Stimulated activated memory B cell treated with anti-CD40 and anti-IgM and Interleukin-4, amounts not matched to agents 10 μg/mL and 1 μg/mL and 100 μg/mL, for 72 hours (primary cell): ENCODE results near the gene PAQR8.

ENCODE experiments used
- ATAC-seq: fragments of 150-1000 bp; cut with Tn5 transposase; 2 replicates; pipeline ENCODE4 v1.10.0; 2021
- H3K27ac Mint-ChIP-seq: one replicate; pipeline ENCODE4 v1.8.0; 2022; ENCODE audit warnings: mild to moderate bottlenecking, mixed read lengths
- H3K27me3 Mint-ChIP-seq: one replicate; pipeline ENCODE4 v1.8.0; 2022; ENCODE audit warnings: mixed read lengths
- H3K36me3 Mint-ChIP-seq: one replicate; pipeline ENCODE4 v1.8.0; 2022; ENCODE audit warnings: mixed read lengths
- H3K4me1 Mint-ChIP-seq: one replicate; pipeline ENCODE4 v1.8.0; 2022; ENCODE audit warnings: mixed read lengths
- H3K4me3 Mint-ChIP-seq: one replicate; pipeline ENCODE4 v1.8.0; 2022; ENCODE audit warnings: mild to moderate bottlenecking, moderate library complexity, mixed read lengths
- H3K9me3 Mint-ChIP-seq: one replicate; pipeline ENCODE4 v1.8.0; 2022; ENCODE audit warnings: mixed read lengths

Gene PAQR8

GRCh38 chr6:52336919-52337561, 24.9 kb upstream of the PAQR8 start:
- Mint-ChIP-seq H3K27me3 (no peaks in the 10 kb centered on the region), H3K27ac (no peak overlapping the region), H3K36me3 (no peaks in the 10 kb centered on the region), H3K4me3 (no peak overlapping the region), H3K4me1 (peaks cover 23% of the 10 kb centered on the region), H3K9me3 (no peaks in the 10 kb centered on the region)
- ATAC-seq: no peak

GRCh38 chr6:52337633-52338290, 24.2 kb upstream of the PAQR8 start:
- Mint-ChIP-seq H3K9me3 (no peaks in the 10 kb centered on the region), H3K27me3 (no peaks in the 10 kb centered on the region), H3K27ac (no peak overlapping the region), H3K4me1 (peaks cover 26% of the 10 kb centered on the region), H3K36me3 (no peaks in the 10 kb centered on the region), H3K4me3 (no peak overlapping the region)
- no peak for ATAC-seq

- no peaks in the 10 kb centered on the region for H3K27me3 Mint-ChIP-seq
- no peaks in the 10 kb centered on the region for H3K9me3 Mint-ChIP-seq
- H3K4me1 Mint-ChIP-seq: peaks cover 8% of the 10 kb centered on the region
- H3K36me3 Mint-ChIP-seq: no peaks in the 10 kb centered on the region
- ATAC-seq: no peak
- no peak overlapping the region for H3K27ac Mint-ChIP-seq
- H3K4me3 Mint-ChIP-seq: no peak overlapping the region
These were observed 21.4 kb upstream of the PAQR8 start for GRCh38 chr6:52340603-52340880.

- no peak overlapping the region for H3K27ac Mint-ChIP-seq
- ATAC-seq: no peak
- no peaks in the 10 kb centered on the region for H3K27me3 Mint-ChIP-seq
- no peaks in the 10 kb centered on the region for H3K36me3 Mint-ChIP-seq
- no peaks in the 10 kb centered on the region for H3K9me3 Mint-ChIP-seq
- peaks cover 8% of the 10 kb centered on the region for H3K4me1 Mint-ChIP-seq
- no peak overlapping the region for H3K4me3 Mint-ChIP-seq
These were observed 20.2 kb upstream of the PAQR8 start for GRCh38 chr6:52341561-52342260.

- no peaks in the 10 kb centered on the region for H3K36me3 Mint-ChIP-seq
- H3K4me3 Mint-ChIP-seq: no peak overlapping the region
- H3K27ac Mint-ChIP-seq: no peak overlapping the region
These were observed 16.6 kb upstream of the PAQR8 start for GRCh38 chr6:52345311-52345710.

GRCh38 chr6:52346503-52346902, 15.4 kb upstream of the PAQR8 start:
- Mint-ChIP-seq H3K9me3 (no peaks in the 10 kb centered on the region), H3K4me3 (no peak overlapping the region), H3K36me3 (no peaks in the 10 kb centered on the region), H3K27ac (peak overlapping the region; percentile 55), H3K27me3 (no peaks in the 10 kb centered on the region), H3K4me1 (peaks cover 21% of the 10 kb centered on the region)
- ATAC-seq: no peak

More at GRCh38 chr6:52345311-52345710, 16.6 kb upstream of the PAQR8 start:
- no peak for ATAC-seq
- Mint-ChIP-seq H3K9me3 (no peaks in the 10 kb centered on the region), H3K4me1 (peaks cover 9% of the 10 kb centered on the region), H3K27me3 (no peaks in the 10 kb centered on the region)

GRCh38 chr6:52347818-52348217, 14.1 kb upstream of the PAQR8 start:
- no peak overlapping the region for H3K4me3 Mint-ChIP-seq

GRCh38 chr6:52351879-52352238, 10.1 kb upstream of the PAQR8 start:
- Mint-ChIP-seq H3K4me3 (peak overlapping the region; percentile 6), H3K9me3 (no peaks in the 10 kb centered on the region), H3K4me1 (peaks cover 31% of the 10 kb centered on the region), H3K36me3 (no peaks in the 10 kb centered on the region), H3K27ac (peak overlapping the region; percentile 46), H3K27me3 (no peaks in the 10 kb centered on the region)
- no peak for ATAC-seq

More at GRCh38 chr6:52347818-52348217, 14.1 kb upstream of the PAQR8 start:
- no peak for ATAC-seq
- H3K27me3 Mint-ChIP-seq: no peaks in the 10 kb centered on the region
- no peaks in the 10 kb centered on the region for H3K9me3 Mint-ChIP-seq
- peaks cover 25% of the 10 kb centered on the region for H3K4me1 Mint-ChIP-seq
- H3K36me3 Mint-ChIP-seq: no peaks in the 10 kb centered on the region
- no peak overlapping the region for H3K27ac Mint-ChIP-seq

- Mint-ChIP-seq H3K36me3 (no peaks in the 10 kb centered on the region), H3K4me1 (peaks cover 31% of the 10 kb centered on the region), H3K27ac (peak overlapping the region; percentile 46), H3K27me3 (no peaks in the 10 kb centered on the region), H3K4me3 (peak overlapping the region; percentile 6), H3K9me3 (no peaks in the 10 kb centered on the region)
- peak; percentile 93 for ATAC-seq
These were observed 9.5 kb upstream of the PAQR8 start for GRCh38 chr6:52352239-52353018.

GRCh38 chr6:52356017-52356416, 5.9 kb upstream of the PAQR8 start:
- H3K4me1 Mint-ChIP-seq: peaks cover 22% of the 10 kb centered on the region
- no peaks in the 10 kb centered on the region for H3K9me3 Mint-ChIP-seq
- no peak overlapping the region for H3K4me3 Mint-ChIP-seq
- no peak for ATAC-seq
- no peak overlapping the region for H3K27ac Mint-ChIP-seq
- no peaks in the 10 kb centered on the region for H3K36me3 Mint-ChIP-seq
- no peaks in the 10 kb centered on the region for H3K27me3 Mint-ChIP-seq

GRCh38 chr6:52359403-52359802, 2.5 kb upstream of the PAQR8 start:
- H3K27me3 Mint-ChIP-seq: no peaks in the 10 kb centered on the region
- ATAC-seq: no peak
- no peaks in the 10 kb centered on the region for H3K9me3 Mint-ChIP-seq
- H3K27ac Mint-ChIP-seq: no peak overlapping the region
- no peaks in the 10 kb centered on the region for H3K36me3 Mint-ChIP-seq
- H3K4me3 Mint-ChIP-seq: no peak overlapping the region
- peaks cover 27% of the 10 kb centered on the region for H3K4me1 Mint-ChIP-seq

- no peak for ATAC-seq
- no peak overlapping the region for H3K27ac Mint-ChIP-seq
- no peaks in the 10 kb centered on the region for H3K36me3 Mint-ChIP-seq
- no peaks in the 10 kb centered on the region for H3K27me3 Mint-ChIP-seq
- H3K9me3 Mint-ChIP-seq: no peaks in the 10 kb centered on the region
- no peak overlapping the region for H3K4me3 Mint-ChIP-seq
- peaks cover 30% of the 10 kb centered on the region for H3K4me1 Mint-ChIP-seq
These were observed 1.9 kb upstream of the PAQR8 start for GRCh38 chr6:52360028-52360427.

GRCh38 chr6:52360601-52361413, 1.1 kb upstream of the PAQR8 start:
- Mint-ChIP-seq H3K27ac (peak overlapping the region; percentile 92), H3K27me3 (no peaks in the 10 kb centered on the region), H3K4me3 (peak overlapping the region; percentile 99), H3K4me1 (peaks cover 30% of the 10 kb centered on the region), H3K36me3 (no peaks in the 10 kb centered on the region), H3K9me3 (no peaks in the 10 kb centered on the region)
- ATAC-seq: no peak

GRCh38 chr6:52361414-52361944, 472 bp upstream of the PAQR8 start:
- no peaks in the 10 kb centered on the region for H3K9me3 Mint-ChIP-seq
- H3K4me1 Mint-ChIP-seq: peaks cover 30% of the 10 kb centered on the region
- H3K36me3 Mint-ChIP-seq: no peaks in the 10 kb centered on the region
- H3K27ac Mint-ChIP-seq: peak overlapping the region; percentile 92
- ATAC-seq: peak; percentile 28
- peak overlapping the region; percentile 99 for H3K4me3 Mint-ChIP-seq
- no peaks in the 10 kb centered on the region for H3K27me3 Mint-ChIP-seq
